A549 (cell line): ENCODE results near the gene SUGCT.

Experiments
- CHD2 ChIP-seq: fragments of 150-350 bp; IDR thresholded peaks from 2 replicates; pipeline ENCODE4 v1.6.1; 2014; ENCODE audit warnings: low read length; ENCODE audit not compliant: partially characterized antibody
- JUN ChIP-seq, 2 experiments: fragments of >200 bp; sonication (Bioruptor Twin); formaldehyde crosslinking; IDR thresholded peaks; 2 replicates in 1 of 2; 3 replicates in 1 of 2; pipeline ENCODE4 v1.6.1; 2016 to 2017
- KDM5A ChIP-seq: fragments of 200-600 bp; sonication (generic); IDR thresholded peaks from 2 replicates; pipeline ENCODE4 v1.6.1; 2016; ENCODE audit warnings: antibody characterized with exemption, mild to moderate bottlenecking
- POLR2AphosphoS2 ChIP-seq: conservative IDR thresholded peaks from 2 replicates; pipeline ENCODE4 v1.6.1; 2012; ENCODE audit warnings: low read length, improper control_type of control experiment, inconsistent platforms
- RAD21 ChIP-seq, 2 experiments: fragments of >200 bp in 1 of 2; sonication (Bioruptor Twin) in 1 of 2; formaldehyde crosslinking in 1 of 2; IDR thresholded peaks in 1 of 2; conservative IDR thresholded peaks in 1 of 2; 2 replicates in 1 of 2; 3 replicates in 1 of 2; pipeline ENCODE4 v1.6.1; 2012 to 2018; ENCODE audit warnings: inconsistent platforms in 1 of 2
- TF ChIP-seq, protein P1 (sequence below): fragments of 150-350 bp; IDR thresholded peaks from 2 replicates; pipeline ENCODE4 v1.6.1; 2014; ENCODE audit warnings: low read depth, mild to moderate bottlenecking, low read length
- TF ChIP-seq, protein P2 (sequence below): fragments of >200 bp; sonication (Bioruptor Twin); formaldehyde crosslinking; IDR thresholded peaks from 3 replicates; pipeline ENCODE4 v1.5.1; 2016
- TF ChIP-seq, protein P3 (sequence below): fragments of >200 bp; sonication (Bioruptor Twin); formaldehyde crosslinking; IDR thresholded peaks from 2 replicates; pipeline ENCODE4 v1.6.1; 2016
- TF ChIP-seq, protein P4 (sequence below): fragments of 200-600 bp; sonication (generic); IDR thresholded peaks from 2 replicates; pipeline ENCODE4 v1.6.1; 2016; ENCODE audit warnings: antibody characterized with exemption, mild to moderate bottlenecking, moderate library complexity

DNA sequence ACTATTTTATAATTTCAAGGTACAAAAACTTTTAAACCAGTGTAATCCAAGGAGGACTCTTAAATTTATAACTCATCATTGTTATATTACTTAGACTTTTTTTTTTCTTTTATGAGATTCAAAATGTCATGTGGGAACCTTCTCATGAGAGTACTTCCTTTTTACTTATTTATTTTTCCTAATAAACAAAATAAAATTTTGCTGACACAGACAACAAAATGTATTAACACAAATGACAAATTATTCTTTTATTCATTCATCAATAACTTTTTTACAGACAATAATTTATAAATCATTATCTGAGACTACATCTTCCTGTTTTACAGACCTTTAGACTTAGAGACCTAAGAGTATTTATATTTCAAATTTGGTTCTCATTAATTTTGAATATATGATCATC is 706.2 kb downstream of the SUGCT start:
- TF ChIP-seq, protein P1, sequence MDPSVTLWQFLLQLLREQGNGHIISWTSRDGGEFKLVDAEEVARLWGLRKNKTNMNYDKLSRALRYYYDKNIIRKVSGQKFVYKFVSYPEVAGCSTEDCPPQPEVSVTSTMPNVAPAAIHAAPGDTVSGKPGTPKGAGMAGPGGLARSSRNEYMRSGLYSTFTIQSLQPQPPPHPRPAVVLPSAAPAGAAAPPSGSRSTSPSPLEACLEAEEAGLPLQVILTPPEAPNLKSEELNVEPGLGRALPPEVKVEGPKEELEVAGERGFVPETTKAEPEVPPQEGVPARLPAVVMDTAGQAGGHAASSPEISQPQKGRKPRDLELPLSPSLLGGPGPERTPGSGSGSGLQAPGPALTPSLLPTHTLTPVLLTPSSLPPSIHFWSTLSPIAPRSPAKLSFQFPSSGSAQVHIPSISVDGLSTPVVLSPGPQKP, result no peak
- TF ChIP-seq RAD21 (conservative IDR thresholded peaks at IDR 0.05 in 1 of 2, IDR thresholded peaks at IDR 0.05 in 1 of 2), result no peak
- TF ChIP-seq, protein P2, sequence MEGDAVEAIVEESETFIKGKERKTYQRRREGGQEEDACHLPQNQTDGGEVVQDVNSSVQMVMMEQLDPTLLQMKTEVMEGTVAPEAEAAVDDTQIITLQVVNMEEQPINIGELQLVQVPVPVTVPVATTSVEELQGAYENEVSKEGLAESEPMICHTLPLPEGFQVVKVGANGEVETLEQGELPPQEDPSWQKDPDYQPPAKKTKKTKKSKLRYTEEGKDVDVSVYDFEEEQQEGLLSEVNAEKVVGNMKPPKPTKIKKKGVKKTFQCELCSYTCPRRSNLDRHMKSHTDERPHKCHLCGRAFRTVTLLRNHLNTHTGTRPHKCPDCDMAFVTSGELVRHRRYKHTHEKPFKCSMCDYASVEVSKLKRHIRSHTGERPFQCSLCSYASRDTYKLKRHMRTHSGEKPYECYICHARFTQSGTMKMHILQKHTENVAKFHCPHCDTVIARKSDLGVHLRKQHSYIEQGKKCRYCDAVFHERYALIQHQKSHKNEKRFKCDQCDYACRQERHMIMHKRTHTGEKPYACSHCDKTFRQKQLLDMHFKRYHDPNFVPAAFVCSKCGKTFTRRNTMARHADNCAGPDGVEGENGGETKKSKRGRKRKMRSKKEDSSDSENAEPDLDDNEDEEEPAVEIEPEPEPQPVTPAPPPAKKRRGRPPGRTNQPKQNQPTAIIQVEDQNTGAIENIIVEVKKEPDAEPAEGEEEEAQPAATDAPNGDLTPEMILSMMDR, result no peak
- no peak for TF ChIP-seq JUN (IDR thresholded peaks at IDR 0.05)
- TF ChIP-seq, protein P3, sequence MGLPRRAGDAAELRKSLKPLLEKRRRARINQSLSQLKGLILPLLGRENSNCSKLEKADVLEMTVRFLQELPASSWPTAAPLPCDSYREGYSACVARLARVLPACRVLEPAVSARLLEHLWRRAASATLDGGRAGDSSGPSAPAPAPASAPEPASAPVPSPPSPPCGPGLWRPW, result no peak
- no peak for TF ChIP-seq CHD2
- no peak for TF ChIP-seq POLR2AphosphoS2
- no peak for TF ChIP-seq KDM5A
- TF ChIP-seq, protein P4, sequence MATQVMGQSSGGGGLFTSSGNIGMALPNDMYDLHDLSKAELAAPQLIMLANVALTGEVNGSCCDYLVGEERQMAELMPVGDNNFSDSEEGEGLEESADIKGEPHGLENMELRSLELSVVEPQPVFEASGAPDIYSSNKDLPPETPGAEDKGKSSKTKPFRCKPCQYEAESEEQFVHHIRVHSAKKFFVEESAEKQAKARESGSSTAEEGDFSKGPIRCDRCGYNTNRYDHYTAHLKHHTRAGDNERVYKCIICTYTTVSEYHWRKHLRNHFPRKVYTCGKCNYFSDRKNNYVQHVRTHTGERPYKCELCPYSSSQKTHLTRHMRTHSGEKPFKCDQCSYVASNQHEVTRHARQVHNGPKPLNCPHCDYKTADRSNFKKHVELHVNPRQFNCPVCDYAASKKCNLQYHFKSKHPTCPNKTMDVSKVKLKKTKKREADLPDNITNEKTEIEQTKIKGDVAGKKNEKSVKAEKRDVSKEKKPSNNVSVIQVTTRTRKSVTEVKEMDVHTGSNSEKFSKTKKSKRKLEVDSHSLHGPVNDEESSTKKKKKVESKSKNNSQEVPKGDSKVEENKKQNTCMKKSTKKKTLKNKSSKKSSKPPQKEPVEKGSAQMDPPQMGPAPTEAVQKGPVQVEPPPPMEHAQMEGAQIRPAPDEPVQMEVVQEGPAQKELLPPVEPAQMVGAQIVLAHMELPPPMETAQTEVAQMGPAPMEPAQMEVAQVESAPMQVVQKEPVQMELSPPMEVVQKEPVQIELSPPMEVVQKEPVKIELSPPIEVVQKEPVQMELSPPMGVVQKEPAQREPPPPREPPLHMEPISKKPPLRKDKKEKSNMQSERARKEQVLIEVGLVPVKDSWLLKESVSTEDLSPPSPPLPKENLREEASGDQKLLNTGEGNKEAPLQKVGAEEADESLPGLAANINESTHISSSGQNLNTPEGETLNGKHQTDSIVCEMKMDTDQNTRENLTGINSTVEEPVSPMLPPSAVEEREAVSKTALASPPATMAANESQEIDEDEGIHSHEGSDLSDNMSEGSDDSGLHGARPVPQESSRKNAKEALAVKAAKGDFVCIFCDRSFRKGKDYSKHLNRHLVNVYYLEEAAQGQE, result no peak
